ENCODE measurements around the gene TRAPPC12.
"Not testable (repeated sequence)": the region's sequence is repeated elsewhere in the genome, so short reads cannot be mapped to it uniquely, and the experiment has no call there.

Gene TRAPPC12

GRCh38 chr2:3354986-3355385 lies 24.5 kb upstream of the TRAPPC12 start:
- TF ChIP-seq, protein P1, sequence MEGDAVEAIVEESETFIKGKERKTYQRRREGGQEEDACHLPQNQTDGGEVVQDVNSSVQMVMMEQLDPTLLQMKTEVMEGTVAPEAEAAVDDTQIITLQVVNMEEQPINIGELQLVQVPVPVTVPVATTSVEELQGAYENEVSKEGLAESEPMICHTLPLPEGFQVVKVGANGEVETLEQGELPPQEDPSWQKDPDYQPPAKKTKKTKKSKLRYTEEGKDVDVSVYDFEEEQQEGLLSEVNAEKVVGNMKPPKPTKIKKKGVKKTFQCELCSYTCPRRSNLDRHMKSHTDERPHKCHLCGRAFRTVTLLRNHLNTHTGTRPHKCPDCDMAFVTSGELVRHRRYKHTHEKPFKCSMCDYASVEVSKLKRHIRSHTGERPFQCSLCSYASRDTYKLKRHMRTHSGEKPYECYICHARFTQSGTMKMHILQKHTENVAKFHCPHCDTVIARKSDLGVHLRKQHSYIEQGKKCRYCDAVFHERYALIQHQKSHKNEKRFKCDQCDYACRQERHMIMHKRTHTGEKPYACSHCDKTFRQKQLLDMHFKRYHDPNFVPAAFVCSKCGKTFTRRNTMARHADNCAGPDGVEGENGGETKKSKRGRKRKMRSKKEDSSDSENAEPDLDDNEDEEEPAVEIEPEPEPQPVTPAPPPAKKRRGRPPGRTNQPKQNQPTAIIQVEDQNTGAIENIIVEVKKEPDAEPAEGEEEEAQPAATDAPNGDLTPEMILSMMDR (IDR thresholded peaks at IDR 0.05; ENCODE audit: control insufficient read depth, extremely low read depth, insufficient read depth), result no peak
- no peak for DNase-seq (ENCODE audit: low read depth)
- H3K4me3 ChIP-seq (ENCODE audit: low read depth, low read length), result no peak overlapping the region

- TF ChIP-seq, protein P1 (IDR thresholded peaks at IDR 0.05; ENCODE audit: control insufficient read depth, extremely low read depth, insufficient read depth), result no peak
- no peak for DNase-seq (ENCODE audit: low read depth)
- H3K4me3 ChIP-seq (ENCODE audit: low read depth, low read length), result no peak overlapping the region
Observed at GRCh38 chr2:3355951-3356569, 23.4 kb upstream of the TRAPPC12 start.

GRCh38 chr2:3356799-3357198 lies 22.7 kb upstream of the TRAPPC12 start:
- no peak for DNase-seq (ENCODE audit: low read depth)

GRCh38 chr2:3357446-3357845 lies 22.0 kb upstream of the TRAPPC12 start:
- H3K4me3 ChIP-seq (ENCODE audit: low read depth, low read length); DNase-seq (ENCODE audit: low read depth): not testable (repeated sequence)

More at GRCh38 chr2:3356799-3357198, 22.7 kb upstream of the TRAPPC12 start:
- no peak overlapping the region for H3K4me3 ChIP-seq (ENCODE audit: low read depth, low read length)
- TF ChIP-seq, protein P1 (IDR thresholded peaks at IDR 0.05; ENCODE audit: control insufficient read depth, extremely low read depth, insufficient read depth), result no peak

DNA sequence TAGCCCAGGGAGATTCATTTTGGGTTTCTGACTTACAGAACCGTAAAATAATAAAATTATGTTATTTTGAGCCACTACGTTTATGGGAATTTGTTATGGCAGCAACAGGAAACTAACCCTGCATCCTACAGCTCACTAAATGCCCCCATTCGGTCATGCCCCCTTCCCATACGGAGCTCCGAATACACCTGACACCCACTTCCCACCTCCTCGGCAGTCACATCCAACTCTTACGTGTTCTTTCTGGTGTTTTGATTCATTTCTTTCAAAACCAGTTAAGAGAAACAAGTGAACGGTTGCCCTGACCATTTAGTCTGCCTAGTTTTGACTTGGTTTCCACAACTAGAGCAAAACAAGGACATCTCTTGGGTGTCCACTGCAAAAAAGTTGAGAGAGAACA lies 21.6 kb upstream of the TRAPPC12 start:
- no peak overlapping the region for H3K4me3 ChIP-seq (ENCODE audit: low read depth, low read length)
- TF ChIP-seq, protein P1 (IDR thresholded peaks at IDR 0.05; ENCODE audit: control insufficient read depth, extremely low read depth, insufficient read depth), result no peak
- no peak for DNase-seq (ENCODE audit: low read depth)

GRCh38 chr2:3361518-3362389 lies 17.7 kb upstream of the TRAPPC12 start:
- TF ChIP-seq, protein P1 (IDR thresholded peaks at IDR 0.05; ENCODE audit: control insufficient read depth, extremely low read depth, insufficient read depth), result no peak
- DNase-seq (ENCODE audit: low read depth), result no peak
- no peak overlapping the region for H3K4me3 ChIP-seq (ENCODE audit: low read depth, low read length)

DNA sequence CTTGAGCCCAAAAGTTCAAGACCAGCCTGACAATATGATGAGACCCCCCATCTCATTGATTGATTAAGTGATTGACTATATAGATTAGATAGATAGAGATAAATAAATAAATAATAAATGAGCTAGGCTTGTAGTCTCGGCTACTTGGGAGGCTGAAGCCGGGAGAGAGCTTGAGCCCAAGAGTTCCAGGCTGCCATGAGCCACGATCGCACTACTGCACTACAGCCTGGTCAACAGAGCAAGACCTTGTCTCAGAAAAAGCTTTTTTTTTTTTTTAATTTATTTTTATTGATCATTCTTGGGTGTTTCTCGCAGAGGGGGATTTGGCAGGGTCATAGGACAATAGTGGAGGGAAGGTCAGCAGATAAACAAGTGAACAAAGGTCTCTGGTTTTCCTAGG lies 14.3 kb upstream of the TRAPPC12 start:
- no peak overlapping the region for H3K4me3 ChIP-seq (ENCODE audit: low read depth, low read length)
- DNase-seq (ENCODE audit: low read depth), result no peak
- TF ChIP-seq, protein P1 (IDR thresholded peaks at IDR 0.05; ENCODE audit: control insufficient read depth, extremely low read depth, insufficient read depth), result no peak
